Bronchial epithelial cell (primary cell): ENCODE results near the gene TENT4B. TPM values are rescaled to one million over a fixed set of nuclear protein-coding genes. Genes with fewer than 3 reads are reported as not detected.

Experiments used
- DNase-seq: peaks from one replicate; pipeline ENCODE4 v3.0.0-alpha.2; 2010; ENCODE audit warnings: low read depth
- FAIRE-seq: peaks from 2 replicates; lab custom pipeline; 2011; peaks lifted over from hg19 to GRCh38; lab: Jason Lieb, UNC
- H3K27me3 ChIP-seq: 2 replicates; pipeline ENCODE4 v1.5.1; 2011; ENCODE audit warnings: low read length; ENCODE audit not compliant: control insufficient read depth, insufficient read depth
- H3K36me3 ChIP-seq: 2 replicates; pipeline ENCODE4 v1.5.1; 2011; ENCODE audit warnings: low read length; ENCODE audit not compliant: control insufficient read depth, insufficient read depth
- H3K4me3 ChIP-seq: 2 replicates; pipeline ENCODE4 v1.5.1; 2011; ENCODE audit warnings: mild to moderate bottlenecking, low read depth, low read length, control low read depth
- CTCF ChIP-seq: IDR thresholded peaks from 2 replicates; pipeline ENCODE4 v1.5.1; 2011; ENCODE audit warnings: mild to moderate bottlenecking, moderate library complexity, low read length, control low read depth, inconsistent platforms; ENCODE audit not compliant: insufficient read depth, severe bottlenecking
- total RNA-seq: library from RNA; depleted of rRNA; stranded (reverse); fragments of >200 nt; gene quantifications from 2 replicates; pipeline ENCODE4 v1.2.1, GENCODE V29; 2014

TENT4B gene
- total RNA-seq, 1 donor from 2014 or later, result 9.2 TPM

DNA sequence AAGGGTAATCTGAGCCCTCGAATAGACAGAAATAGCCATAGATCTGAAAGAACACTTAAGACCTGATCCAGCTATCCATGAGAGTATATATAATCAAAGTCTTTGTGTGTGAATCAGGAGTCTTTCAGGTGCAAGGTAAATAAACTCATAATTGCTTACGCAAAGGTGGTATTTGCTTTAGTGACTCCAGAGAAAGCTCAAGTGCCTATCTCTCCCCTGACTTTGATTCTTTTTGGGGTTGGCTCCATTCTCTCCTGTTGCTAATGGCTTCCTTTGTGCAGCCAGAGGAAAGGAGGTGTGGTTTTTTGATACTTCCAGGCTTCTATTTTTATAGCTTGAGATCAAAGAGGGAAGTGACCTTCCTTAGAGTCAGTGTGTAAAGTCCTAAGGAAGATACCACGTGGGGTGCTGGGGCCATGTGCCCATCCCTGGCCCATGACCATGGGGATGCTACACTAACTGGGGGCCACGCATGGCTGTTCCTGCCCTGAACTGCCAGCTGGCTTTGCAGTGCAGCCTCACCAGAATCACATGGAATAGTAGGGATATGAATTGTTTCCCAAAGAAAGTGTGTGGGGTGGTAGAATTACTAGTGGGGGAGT, 45.8 kb downstream of the TENT4B start:
- FAIRE-seq, result no peak
- no peak overlapping the region for H3K4me3 ChIP-seq
- no peak for TF ChIP-seq CTCF
- peak; percentile 73 for DNase-seq
- no peaks in the 10 kb centered on the region for H3K27me3 ChIP-seq
- H3K36me3 ChIP-seq, result no peaks in the 10 kb centered on the region

DNA sequence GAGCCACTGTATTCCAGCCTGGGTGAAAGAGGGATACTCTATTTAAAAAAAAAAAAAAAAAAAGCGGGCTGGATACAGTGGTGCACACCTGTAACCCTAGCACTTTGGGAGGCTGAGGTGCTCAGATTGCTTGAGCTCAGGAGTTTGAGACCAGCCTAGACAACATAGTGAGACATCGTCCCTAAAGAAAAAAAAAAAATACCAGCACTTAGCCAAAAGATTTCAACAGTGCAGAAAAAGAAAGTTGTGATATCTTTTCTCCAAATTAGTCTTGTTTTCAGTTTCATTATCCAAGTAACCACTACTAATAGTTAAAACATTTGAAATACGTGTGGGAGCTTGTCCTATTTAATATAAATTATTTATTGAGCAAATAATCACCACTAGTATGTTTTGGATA, 48.7 kb downstream of the TENT4B start:
- FAIRE-seq (no peak), DNase-seq (peak; percentile 30)
- H3K36me3 ChIP-seq, result no peaks in the 10 kb centered on the region
- no peak overlapping the region for H3K4me3 ChIP-seq
- TF ChIP-seq CTCF, result no peak
- H3K27me3 ChIP-seq, result no peaks in the 10 kb centered on the region

DNA sequence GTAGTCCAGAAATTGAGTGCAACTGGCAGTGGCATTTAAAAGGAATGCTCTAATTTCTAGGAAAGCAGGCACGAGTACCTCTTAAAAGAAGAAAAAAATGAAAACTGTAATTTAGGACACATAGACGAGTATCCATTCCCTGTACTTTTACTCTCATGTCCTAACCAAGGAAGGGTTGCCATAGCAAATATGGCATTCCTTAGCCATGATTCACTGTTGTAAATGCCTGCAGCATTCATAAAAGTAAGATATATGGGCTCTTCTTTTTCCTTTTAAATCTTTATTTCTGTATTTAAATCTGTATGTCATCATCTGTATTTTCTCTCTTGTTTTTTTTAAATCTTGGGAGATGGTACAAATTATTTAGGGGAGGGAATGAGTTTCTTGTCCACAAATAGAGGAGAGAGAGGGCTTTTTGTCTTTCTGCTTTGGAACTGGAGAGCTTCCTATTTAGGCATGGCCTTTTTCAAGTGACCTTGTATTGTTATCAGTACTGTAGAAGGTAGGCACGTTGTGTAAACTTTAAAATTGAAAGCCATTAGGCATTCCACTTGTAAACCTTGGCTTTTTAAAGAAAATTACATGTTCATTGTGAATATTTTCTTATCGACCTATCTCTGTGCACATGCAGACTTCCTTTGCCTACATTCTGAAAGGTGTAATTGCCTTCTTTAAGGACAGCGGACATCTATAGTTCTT, 50.0 kb downstream of the TENT4B start:
- H3K36me3 ChIP-seq, result no peaks in the 10 kb centered on the region
- H3K4me3 ChIP-seq, result no peak overlapping the region
- FAIRE-seq (no peak), DNase-seq (peak; percentile 87)
- no peak for TF ChIP-seq CTCF
- H3K27me3 ChIP-seq, result no peaks in the 10 kb centered on the region

GRCh38 chr16:50203681-50204080, 50.6 kb downstream of the TENT4B start:
- no peak overlapping the region for H3K4me3 ChIP-seq
- no peak for TF ChIP-seq CTCF
- H3K27me3 ChIP-seq, result no peaks in the 10 kb centered on the region
- FAIRE-seq (no peak), DNase-seq (no peak)
- H3K36me3 ChIP-seq, result no peaks in the 10 kb centered on the region

DNA sequence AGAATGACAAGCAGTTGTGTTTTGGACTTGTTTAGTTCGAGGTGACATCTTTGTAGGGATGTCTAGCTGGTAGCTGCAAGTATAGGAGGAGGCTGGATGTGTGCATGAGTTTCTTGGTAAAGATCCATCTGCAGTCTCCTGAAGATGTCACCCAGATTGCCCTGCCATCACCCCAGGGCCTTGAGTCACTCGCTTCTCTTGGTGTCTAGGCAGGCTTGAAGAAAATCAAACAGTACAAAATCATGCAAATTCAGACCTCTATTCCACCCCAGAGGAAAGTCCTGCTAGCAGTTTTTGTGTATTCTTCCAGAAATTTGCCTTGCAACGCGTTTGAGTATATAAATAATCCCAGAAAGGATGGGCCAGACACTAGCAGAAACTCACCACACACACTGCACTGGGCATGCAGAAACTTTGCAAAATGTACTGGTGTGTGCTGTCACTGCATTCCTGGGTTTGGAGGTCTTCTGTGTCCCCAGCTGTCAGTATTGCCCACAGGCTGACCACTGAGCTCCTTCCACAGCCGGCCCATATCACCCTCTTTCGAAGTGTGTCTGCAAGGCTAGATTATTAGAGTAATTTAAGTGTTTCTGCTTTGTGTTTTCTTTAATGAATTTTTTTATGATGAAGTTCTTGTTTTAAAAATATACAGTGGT, 51.5 kb downstream of the TENT4B start:
- H3K4me3 ChIP-seq, result no peak overlapping the region
- no peaks in the 10 kb centered on the region for H3K36me3 ChIP-seq
- DNase-seq (peak; percentile 31), FAIRE-seq (no peak)
- no peak for TF ChIP-seq CTCF
- no peaks in the 10 kb centered on the region for H3K27me3 ChIP-seq
